Measurements from ENCODE around the gene CRYBB2.

DNA sequence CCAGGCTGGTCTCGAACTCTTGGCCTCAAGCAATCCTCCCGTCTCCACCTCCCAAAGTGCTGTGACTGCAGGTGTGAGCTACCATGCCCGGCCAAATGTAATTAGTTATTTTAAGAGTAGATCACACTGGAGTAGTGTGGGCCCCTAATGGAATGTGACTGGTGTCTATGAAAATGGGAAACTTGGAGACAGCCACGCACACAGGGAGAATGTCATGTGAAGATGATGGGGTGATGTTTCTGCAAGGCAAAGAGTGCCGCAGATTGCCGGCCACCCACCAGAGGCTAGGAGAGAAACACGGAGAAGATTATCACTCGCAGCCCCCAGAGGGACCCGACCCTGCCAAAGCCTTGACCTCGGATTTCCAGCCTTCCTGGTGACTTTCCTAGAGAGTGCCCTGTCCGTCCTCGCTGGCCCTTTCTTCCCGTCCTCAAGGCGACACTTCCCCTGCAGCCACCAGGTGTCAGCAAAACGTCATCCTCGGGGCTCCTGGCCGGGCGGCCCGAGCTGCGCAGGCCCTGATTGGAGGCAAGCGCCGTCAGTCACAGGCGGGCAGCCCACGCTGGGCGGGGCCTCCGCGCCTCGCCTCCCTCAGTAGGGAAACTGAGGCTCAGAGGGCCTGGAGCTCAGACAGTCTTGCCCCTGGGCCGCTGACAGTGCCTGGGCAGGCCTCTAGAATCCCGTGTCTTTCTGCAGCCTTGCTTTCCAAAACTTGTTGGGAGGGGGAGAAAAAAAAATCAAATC is 16.3 kb downstream of the CRYBB2 start:
- TF ChIP-seq, protein P1, sequence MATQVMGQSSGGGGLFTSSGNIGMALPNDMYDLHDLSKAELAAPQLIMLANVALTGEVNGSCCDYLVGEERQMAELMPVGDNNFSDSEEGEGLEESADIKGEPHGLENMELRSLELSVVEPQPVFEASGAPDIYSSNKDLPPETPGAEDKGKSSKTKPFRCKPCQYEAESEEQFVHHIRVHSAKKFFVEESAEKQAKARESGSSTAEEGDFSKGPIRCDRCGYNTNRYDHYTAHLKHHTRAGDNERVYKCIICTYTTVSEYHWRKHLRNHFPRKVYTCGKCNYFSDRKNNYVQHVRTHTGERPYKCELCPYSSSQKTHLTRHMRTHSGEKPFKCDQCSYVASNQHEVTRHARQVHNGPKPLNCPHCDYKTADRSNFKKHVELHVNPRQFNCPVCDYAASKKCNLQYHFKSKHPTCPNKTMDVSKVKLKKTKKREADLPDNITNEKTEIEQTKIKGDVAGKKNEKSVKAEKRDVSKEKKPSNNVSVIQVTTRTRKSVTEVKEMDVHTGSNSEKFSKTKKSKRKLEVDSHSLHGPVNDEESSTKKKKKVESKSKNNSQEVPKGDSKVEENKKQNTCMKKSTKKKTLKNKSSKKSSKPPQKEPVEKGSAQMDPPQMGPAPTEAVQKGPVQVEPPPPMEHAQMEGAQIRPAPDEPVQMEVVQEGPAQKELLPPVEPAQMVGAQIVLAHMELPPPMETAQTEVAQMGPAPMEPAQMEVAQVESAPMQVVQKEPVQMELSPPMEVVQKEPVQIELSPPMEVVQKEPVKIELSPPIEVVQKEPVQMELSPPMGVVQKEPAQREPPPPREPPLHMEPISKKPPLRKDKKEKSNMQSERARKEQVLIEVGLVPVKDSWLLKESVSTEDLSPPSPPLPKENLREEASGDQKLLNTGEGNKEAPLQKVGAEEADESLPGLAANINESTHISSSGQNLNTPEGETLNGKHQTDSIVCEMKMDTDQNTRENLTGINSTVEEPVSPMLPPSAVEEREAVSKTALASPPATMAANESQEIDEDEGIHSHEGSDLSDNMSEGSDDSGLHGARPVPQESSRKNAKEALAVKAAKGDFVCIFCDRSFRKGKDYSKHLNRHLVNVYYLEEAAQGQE (IDR thresholded peaks at IDR 0.05; ENCODE audit: insufficient read depth in 1 of 2, low read depth in 2 of 2, low read length in 2 of 2), result no peak
- no peak for TF ChIP-seq POLR2AphosphoS5 (IDR thresholded peaks at IDR 0.05; ENCODE audit: low read depth, low read length)
